ENCODE results near the gene NLRC5.

- TF ChIP-seq CTCF (IDR thresholded peaks at IDR 0.05) (no peak), POLR2A (IDR thresholded peaks at IDR 0.05) (no peak)
These were observed 47.0 kb downstream of the NLRC5 start for GRCh38 chr16:57036315-57036714.

Measured in Peyer's patch (tissue), 4 donors.